ENCODE measurements around the gene ZBTB7A. TPM values are rescaled to one million over a fixed set of nuclear protein-coding genes. Genes with fewer than 3 reads are reported as not detected.

The ZBTB7A gene
- total RNA-seq, 4 donors from 2014 or later: 64.9 to 97.7 (median 86.7) TPM

DNA sequence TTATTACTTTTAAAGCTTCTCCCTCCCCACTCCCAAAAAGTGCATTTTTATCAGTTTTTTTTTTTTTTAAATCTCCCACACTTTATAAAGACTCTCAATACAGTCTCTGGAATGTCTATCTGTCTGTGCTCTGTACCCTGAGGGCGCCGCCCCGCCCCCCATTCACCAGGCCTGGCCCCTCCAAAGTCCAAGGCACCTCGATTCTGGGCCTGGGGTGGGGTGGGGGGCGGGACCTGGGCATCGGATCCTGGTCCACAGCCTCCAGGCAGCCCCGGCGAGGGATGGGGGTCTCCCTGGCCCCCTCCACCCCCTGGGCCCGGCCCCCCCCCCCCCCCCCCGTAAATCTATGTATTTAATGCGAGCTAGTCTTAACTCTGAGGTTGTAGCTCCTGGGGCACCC lies 23.3 kb downstream of the ZBTB7A start:
- Histone ChIP-seq H3K9me3 (no peaks in the 10 kb centered on the region), H3K4me1 (peaks cover 0 to 60% (median 23%) of the 10 kb centered on the region in 4 donors), H3K36me3 (peaks cover 0 to 54% (median 6%) of the 10 kb centered on the region in 3 donors), H3K4me3 (no peak overlapping the region), H3K27me3 (no peaks in the 10 kb centered on the region), H3K27ac (peak overlapping the region; percentile 66 to 90 (median 79))
- 56 to 59% methylated on average over 8 to 11 of the region's 11 CpGs for WGBS, 2 donors
- DNase-seq (ENCODE audit: low spot score in 2 of 2): no peak
- TF ChIP-seq EP300 (IDR thresholded peaks at IDR 0.05) (no peak), POLR2A (IDR thresholded peaks at IDR 0.05) (no peak)
- TF ChIP-seq, protein P1, sequence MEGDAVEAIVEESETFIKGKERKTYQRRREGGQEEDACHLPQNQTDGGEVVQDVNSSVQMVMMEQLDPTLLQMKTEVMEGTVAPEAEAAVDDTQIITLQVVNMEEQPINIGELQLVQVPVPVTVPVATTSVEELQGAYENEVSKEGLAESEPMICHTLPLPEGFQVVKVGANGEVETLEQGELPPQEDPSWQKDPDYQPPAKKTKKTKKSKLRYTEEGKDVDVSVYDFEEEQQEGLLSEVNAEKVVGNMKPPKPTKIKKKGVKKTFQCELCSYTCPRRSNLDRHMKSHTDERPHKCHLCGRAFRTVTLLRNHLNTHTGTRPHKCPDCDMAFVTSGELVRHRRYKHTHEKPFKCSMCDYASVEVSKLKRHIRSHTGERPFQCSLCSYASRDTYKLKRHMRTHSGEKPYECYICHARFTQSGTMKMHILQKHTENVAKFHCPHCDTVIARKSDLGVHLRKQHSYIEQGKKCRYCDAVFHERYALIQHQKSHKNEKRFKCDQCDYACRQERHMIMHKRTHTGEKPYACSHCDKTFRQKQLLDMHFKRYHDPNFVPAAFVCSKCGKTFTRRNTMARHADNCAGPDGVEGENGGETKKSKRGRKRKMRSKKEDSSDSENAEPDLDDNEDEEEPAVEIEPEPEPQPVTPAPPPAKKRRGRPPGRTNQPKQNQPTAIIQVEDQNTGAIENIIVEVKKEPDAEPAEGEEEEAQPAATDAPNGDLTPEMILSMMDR (IDR thresholded peaks at IDR 0.05): no peak

DNA sequence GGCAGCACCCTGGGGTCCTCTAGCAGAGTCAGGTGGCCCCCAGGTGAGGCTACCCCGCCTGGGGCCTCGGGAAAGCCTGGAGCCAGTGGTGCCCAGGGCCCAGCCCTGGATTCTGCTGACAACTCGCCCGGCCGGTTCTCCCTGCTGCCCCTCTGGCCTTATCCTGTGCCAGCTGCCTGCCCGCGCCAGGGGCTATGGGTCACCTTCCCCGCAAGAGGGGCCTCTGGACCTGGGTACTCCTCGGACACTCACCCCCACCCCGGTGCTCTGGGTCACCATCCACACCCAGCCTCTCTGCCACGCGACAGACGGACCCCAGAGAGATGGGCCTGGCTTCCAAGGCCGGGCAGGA lies 24.0 kb downstream of the ZBTB7A start:
- Histone ChIP-seq H3K4me1 (peaks cover 0 to 67% (median 23%) of the 10 kb centered on the region in 4 donors), H3K9me3 (no peaks in the 10 kb centered on the region), H3K4me3 (no peak overlapping the region), H3K27ac (peak overlapping the region; percentile 3 to 90 (median 76)), H3K27me3 (no peaks in the 10 kb centered on the region), H3K36me3 (peaks cover 0 to 54% (median 3%) of the 10 kb centered on the region in 3 donors)
- TF ChIP-seq, protein P1 (IDR thresholded peaks at IDR 0.05): no peak
- TF ChIP-seq POLR2A (IDR thresholded peaks at IDR 0.05) (no peak), EP300 (IDR thresholded peaks at IDR 0.05) (no peak)
- WGBS, 2 donors: 59 to 83% methylated on average over 6 to 14 of the region's 14 CpGs
- no peak for DNase-seq (ENCODE audit: low spot score in 2 of 2)

DNA sequence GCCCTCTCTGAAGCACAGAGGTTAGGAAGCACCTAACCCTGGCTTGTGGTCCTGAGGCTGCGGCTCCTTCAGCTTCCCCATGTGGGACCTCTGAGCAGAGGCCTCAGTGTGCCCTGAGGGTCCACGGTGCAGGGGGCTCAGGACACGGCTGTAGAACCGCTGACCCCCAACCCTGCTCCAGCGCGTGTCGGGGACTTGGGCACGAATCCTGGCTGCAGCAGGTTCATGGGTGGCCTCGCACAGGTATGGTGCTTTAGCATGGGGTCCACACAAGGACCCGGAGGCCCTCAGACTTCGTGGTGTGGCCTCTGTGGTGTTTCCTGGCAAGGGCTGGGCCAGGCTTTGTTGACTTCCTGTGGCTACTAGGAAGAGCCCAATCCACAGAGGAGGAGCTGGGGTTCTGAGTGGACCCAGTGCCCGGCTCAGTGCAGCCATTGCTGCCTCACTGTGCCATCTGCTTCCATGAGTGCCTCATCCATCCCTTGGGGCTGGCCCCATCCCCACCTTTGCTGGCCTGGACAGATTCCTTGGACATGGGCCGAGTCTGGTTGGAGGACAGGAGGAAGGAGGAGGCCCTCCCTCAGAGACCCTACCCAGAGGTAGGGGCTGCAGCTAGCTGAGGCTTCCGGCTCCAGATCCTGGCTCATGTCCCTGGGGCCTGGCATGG lies 24.5 kb downstream of the ZBTB7A start:
- Histone ChIP-seq H3K9me3 (no peaks in the 10 kb centered on the region), H3K4me3 (no peak overlapping the region), H3K4me1 (peaks cover 0 to 65% (median 23%) of the 10 kb centered on the region in 4 donors), H3K36me3 (peaks cover 0 to 54% (median 1%) of the 10 kb centered on the region in 3 donors), H3K27me3 (no peaks in the 10 kb centered on the region), H3K27ac (peak overlapping the region; percentile 3 to 90 (median 76))
- TF ChIP-seq, protein P1 (IDR thresholded peaks at IDR 0.05): no peak
- TF ChIP-seq POLR2A (IDR thresholded peaks at IDR 0.05) (no peak), EP300 (IDR thresholded peaks at IDR 0.05) (no peak)
- DNase-seq (ENCODE audit: low spot score in 2 of 2): no peak
- WGBS, 2 donors: 79 to 91% methylated on average over 12 to 14 of the region's 14 CpGs

DNA sequence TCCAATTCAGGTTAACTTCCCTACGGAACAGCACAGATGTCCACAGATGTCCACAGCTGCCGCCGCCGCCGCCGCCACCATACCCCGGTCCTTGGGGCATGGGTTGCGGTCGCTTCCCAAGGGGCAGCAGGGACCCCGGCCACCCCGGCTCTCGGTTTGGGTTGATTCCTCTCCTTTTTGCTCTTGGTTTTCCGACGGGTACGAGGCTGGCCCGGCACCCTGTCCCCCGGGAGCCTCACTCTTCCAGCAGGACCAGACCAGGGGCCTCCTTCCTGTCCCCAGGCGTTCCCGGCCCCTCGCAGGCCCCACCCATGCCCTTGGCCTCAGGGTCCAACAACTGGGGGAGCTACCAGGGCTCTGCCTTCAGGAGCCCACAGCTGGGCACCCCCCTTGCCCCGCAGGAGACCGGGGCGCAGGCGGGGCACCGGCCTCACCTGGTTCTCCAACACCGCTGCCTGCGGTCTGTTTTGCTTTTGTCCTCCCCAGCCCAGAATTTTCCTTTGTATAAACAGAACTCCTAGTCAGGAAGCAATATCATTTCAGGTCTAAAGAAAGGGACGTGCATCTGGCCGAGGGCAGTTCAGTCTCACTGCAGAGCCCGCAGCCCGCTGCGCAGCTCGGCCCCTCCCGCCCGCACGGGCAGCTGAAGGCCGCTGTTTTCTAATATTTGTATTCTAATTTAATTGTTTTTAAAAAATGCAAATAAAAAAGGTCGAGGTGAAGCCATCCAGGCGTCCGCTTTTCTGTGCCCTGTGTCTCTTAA lies 27.9 kb downstream of the ZBTB7A start:
- no peak for DNase-seq (ENCODE audit: low spot score in 2 of 2)
- peaks cover 0 to 69% (median 3%) of the 10 kb centered on the region in 3 donors for H3K36me3 ChIP-seq

More for the DNA sequence above, 27.9 kb downstream of the ZBTB7A start:
- Histone ChIP-seq H3K4me1 (peaks cover 0 to 52% (median 22%) of the 10 kb centered on the region in 4 donors), H3K27me3 (no peaks in the 10 kb centered on the region), H3K4me3 (no peak overlapping the region), H3K27ac (peak overlapping the region in 3 of 4 donors; percentile 34 to 81 (median 78)), H3K9me3 (no peaks in the 10 kb centered on the region)
- TF ChIP-seq, protein P1 (IDR thresholded peaks at IDR 0.05): no peak
- TF ChIP-seq EP300 (IDR thresholded peaks at IDR 0.05) (no peak), POLR2A (IDR thresholded peaks at IDR 0.05) (no peak)
- 83 to 84% methylated on average over 38 to 39 of the region's 40 CpGs for WGBS, 2 donors

All from tibial nerve (tissue), 4 donors.